ENCODE data around the gene CHST10.
A peak's percentile ranks its signal among the peaks of the same experiment; 100 is the strongest.

CHST10 gene

GRCh38 chr2:100437751-100438150, 20.3 kb upstream of the CHST10 start:
- H3K4me3 ChIP-seq (replicated peaks; ENCODE audit: insufficient read depth, low read length), result no peak overlapping the region
- no peaks in the 10 kb centered on the region for H3K27me3 ChIP-seq (ENCODE audit: insufficient read depth, poor library complexity, severe bottlenecking)
- TF ChIP-seq REST (IDR thresholded peaks at IDR 0.05; ENCODE audit: insufficient replicate concordance, low read depth) (no peak), GABPA (IDR thresholded peaks at IDR 0.05; ENCODE audit: low read depth) (no peak), CTCF (IDR thresholded peaks at IDR 0.05; ENCODE audit: insufficient read depth, low read length) (no peak)
- H3K27ac ChIP-seq (replicated peaks), result no peak overlapping the region
- peak in 1 of 2 experiments; percentile 59 for DNase-seq (ENCODE audit: low read depth in 1 of 2, low spot score in 1 of 2)

GRCh38 chr2:100429726-100430125, 12.3 kb upstream of the CHST10 start:
- Histone ChIP-seq H3K27me3 (ENCODE audit: insufficient read depth, poor library complexity, severe bottlenecking) (no peaks in the 10 kb centered on the region), H3K4me3 (replicated peaks; ENCODE audit: insufficient read depth, low read length) (no peak overlapping the region), H3K27ac (replicated peaks) (no peak overlapping the region)
- DNase-seq (ENCODE audit: low read depth in 1 of 2, low spot score in 1 of 2), result no peak
- TF ChIP-seq CTCF (IDR thresholded peaks at IDR 0.05; ENCODE audit: insufficient read depth, low read length), result no peak
- no peak for TF ChIP-seq GABPA (IDR thresholded peaks at IDR 0.05; ENCODE audit: low read depth)
- TF ChIP-seq POLR2AphosphoS5 (IDR thresholded peaks at IDR 0.05; ENCODE audit: low read depth), result no peak
- TF ChIP-seq SPI1 (IDR thresholded peaks at IDR 0.05; ENCODE audit: borderline replicate concordance, low read depth), result no peak
- no peak for TF ChIP-seq REST (IDR thresholded peaks at IDR 0.05; ENCODE audit: insufficient replicate concordance, low read depth)

GRCh38 chr2:100427627-100428258, 10.3 kb upstream of the CHST10 start:
- Histone ChIP-seq H3K4me3 (replicated peaks; ENCODE audit: insufficient read depth, low read length) (no peak overlapping the region), H3K27ac (replicated peaks) (no peak overlapping the region), H3K27me3 (ENCODE audit: insufficient read depth, poor library complexity, severe bottlenecking) (no peaks in the 10 kb centered on the region)
- peak in 1 of 2 experiments; percentile 37 for DNase-seq (ENCODE audit: low read depth in 1 of 2, low spot score in 1 of 2)
- no peak for TF ChIP-seq GABPA (IDR thresholded peaks at IDR 0.05; ENCODE audit: low read depth)
- TF ChIP-seq CTCF (IDR thresholded peaks at IDR 0.05; ENCODE audit: insufficient read depth, low read length), result no peak
- no peak for TF ChIP-seq REST (IDR thresholded peaks at IDR 0.05; ENCODE audit: insufficient replicate concordance, low read depth)
- no peak for TF ChIP-seq POLR2AphosphoS5 (IDR thresholded peaks at IDR 0.05; ENCODE audit: low read depth)
- no peak for TF ChIP-seq SPI1 (IDR thresholded peaks at IDR 0.05; ENCODE audit: borderline replicate concordance, low read depth)
